ENCODE measurements around the gene SLC25A21.

The SLC25A21 gene

GRCh38 chr14:36747411-36748184, 424.8 kb downstream of the SLC25A21 start:
- no peaks in the 10 kb centered on the region for H3K27me3 ChIP-seq (replicated peaks; ENCODE audit: control insufficient read depth, insufficient read depth, low read length)
- H3K4me3 ChIP-seq (replicated peaks; ENCODE audit: low read depth, low read length), result no peak overlapping the region
- TF ChIP-seq CTCF (IDR thresholded peaks at IDR 0.05; ENCODE audit: insufficient read depth, low read length, poor library complexity, severe bottlenecking), result peak; percentile 55
- no peak for DNase-seq (ENCODE audit: extremely low read depth, insufficient read length)
- H3K36me3 ChIP-seq (ENCODE audit: control insufficient read depth, insufficient read depth, low read length), result no peaks in the 10 kb centered on the region

GRCh38 chr14:36746872-36747271, 425.5 kb downstream of the SLC25A21 start:
- no peak for TF ChIP-seq CTCF (IDR thresholded peaks at IDR 0.05; ENCODE audit: insufficient read depth, low read length, poor library complexity, severe bottlenecking)
- Histone ChIP-seq H3K27me3 (replicated peaks; ENCODE audit: control insufficient read depth, insufficient read depth, low read length) (no peaks in the 10 kb centered on the region), H3K36me3 (ENCODE audit: control insufficient read depth, insufficient read depth, low read length) (no peaks in the 10 kb centered on the region), H3K4me3 (replicated peaks; ENCODE audit: low read depth, low read length) (no peak overlapping the region)
- no peak for DNase-seq (ENCODE audit: extremely low read depth, insufficient read length)

- no peak overlapping the region for H3K4me3 ChIP-seq (replicated peaks; ENCODE audit: low read depth, low read length)
- H3K36me3 ChIP-seq (ENCODE audit: control insufficient read depth, insufficient read depth, low read length), result no peaks in the 10 kb centered on the region
- no peak for DNase-seq (ENCODE audit: extremely low read depth, insufficient read length)
- TF ChIP-seq CTCF (IDR thresholded peaks at IDR 0.05; ENCODE audit: insufficient read depth, low read length, poor library complexity, severe bottlenecking), result no peak
- no peaks in the 10 kb centered on the region for H3K27me3 ChIP-seq (replicated peaks; ENCODE audit: control insufficient read depth, insufficient read depth, low read length)
Measured at GRCh38 chr14:36741858-36742257, 430.5 kb downstream of the SLC25A21 start.

GRCh38 chr14:36738269-36738668, 434.1 kb downstream of the SLC25A21 start:
- no peak for TF ChIP-seq CTCF (IDR thresholded peaks at IDR 0.05; ENCODE audit: insufficient read depth, low read length, poor library complexity, severe bottlenecking)
- no peaks in the 10 kb centered on the region for H3K36me3 ChIP-seq (ENCODE audit: control insufficient read depth, insufficient read depth, low read length)
- no peak overlapping the region for H3K4me3 ChIP-seq (replicated peaks; ENCODE audit: low read depth, low read length)
- DNase-seq (ENCODE audit: extremely low read depth, insufficient read length), result no peak
- no peaks in the 10 kb centered on the region for H3K27me3 ChIP-seq (replicated peaks; ENCODE audit: control insufficient read depth, insufficient read depth, low read length)

- Histone ChIP-seq H3K27me3 (replicated peaks; ENCODE audit: control insufficient read depth, insufficient read depth, low read length) (no peaks in the 10 kb centered on the region; the same call in 1 of the 2 replicates), H3K4me3 (replicated peaks; ENCODE audit: low read depth, low read length) (no peak overlapping the region), H3K36me3 (ENCODE audit: control insufficient read depth, insufficient read depth, low read length) (no peaks in the 10 kb centered on the region)
- no peak for TF ChIP-seq CTCF (IDR thresholded peaks at IDR 0.05; ENCODE audit: insufficient read depth, low read length, poor library complexity, severe bottlenecking)
- no peak for DNase-seq (ENCODE audit: extremely low read depth, insufficient read length)
Measured at GRCh38 chr14:36726128-36726527, 446.3 kb downstream of the SLC25A21 start.
